Stimulated activated CD4-positive, alpha-beta T cell treated with anti-CD3 and anti-CD28 coated beads, Interleukin-2, amount 100 ng/mL, for 4 hours (primary cell): ENCODE measurements around the gene MORF4L1.
"Not testable (repeated sequence)": the region's sequence is repeated elsewhere in the genome, so short reads cannot be mapped to it uniquely, and the experiment has no call there.

Source experiments
- DNase-seq: peaks from one replicate; pipeline ENCODE4 v3.0.0-alpha.2; 2020; ENCODE audit warnings: low read depth

MORF4L1 gene

GRCh38 chr15:78927077-78927790, 54.5 kb downstream of the MORF4L1 start:
- DNase-seq: no peak

DNA sequence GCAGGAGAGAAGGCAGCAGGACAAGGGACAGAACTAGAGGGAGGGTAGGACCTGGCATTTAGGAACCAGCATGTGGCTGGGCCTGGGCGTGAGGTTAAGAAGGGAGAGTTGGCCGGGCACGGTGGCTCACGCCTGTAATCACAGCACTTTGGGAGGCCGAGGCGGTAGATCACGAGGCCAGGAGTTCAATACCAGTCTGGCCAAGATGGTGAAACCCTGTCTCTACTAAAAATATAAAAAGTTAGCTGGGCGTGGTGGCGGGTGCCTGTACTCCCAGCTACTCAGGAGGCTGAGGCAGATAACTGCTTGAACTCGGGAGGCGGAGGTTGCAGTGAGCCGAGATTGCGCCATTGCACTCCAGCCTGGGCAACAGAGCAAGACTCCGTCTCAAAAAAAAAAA, 55.5 kb downstream of the MORF4L1 start:
- not testable (repeated sequence) for DNase-seq

- DNase-seq: no peak
These were observed 56.0 kb downstream of the MORF4L1 start for GRCh38 chr15:78928616-78929093.

DNA sequence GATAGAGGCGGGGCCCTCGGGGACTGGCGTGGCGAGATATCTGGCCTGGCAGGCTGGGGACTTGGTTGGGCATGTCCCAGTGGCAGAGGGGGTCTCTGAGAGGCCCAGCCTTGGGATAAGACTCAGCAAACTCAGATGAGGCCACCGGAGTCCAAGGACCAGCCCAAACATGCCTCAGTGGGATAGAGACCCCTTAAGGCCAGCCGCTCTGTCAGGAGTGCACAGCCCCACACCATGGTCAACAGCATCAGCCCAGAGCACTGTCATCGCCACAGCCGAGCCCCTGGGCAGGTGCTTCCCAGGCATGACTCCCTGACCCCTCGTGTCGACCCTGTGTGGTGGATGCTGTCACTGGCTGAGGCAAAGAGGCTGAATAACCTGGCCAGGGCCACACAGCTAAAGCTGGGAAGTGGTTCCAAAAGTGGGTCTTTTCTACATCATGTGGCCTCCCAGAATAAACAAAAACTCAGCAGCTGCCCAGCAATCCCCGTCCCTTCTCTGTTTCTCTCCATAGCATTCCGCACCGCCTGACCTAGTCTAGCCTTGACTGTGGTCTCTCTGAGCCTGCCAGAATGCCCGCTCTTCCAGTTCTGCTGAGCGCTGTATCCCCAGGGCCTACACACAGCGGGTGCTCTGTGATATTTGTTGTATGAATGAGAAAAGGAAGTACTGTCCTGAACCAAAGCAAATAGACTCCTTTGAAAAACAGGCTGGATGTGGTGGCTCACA, 57.0 kb downstream of the MORF4L1 start:
- DNase-seq: no peak

- DNase-seq: no peak
These were observed 58.1 kb downstream of the MORF4L1 start for GRCh38 chr15:78930577-78931388.

- DNase-seq: no peak
These were observed 59.0 kb downstream of the MORF4L1 start for GRCh38 chr15:78931439-78932257.

GRCh38 chr15:78932258-78932808, 59.6 kb downstream of the MORF4L1 start:
- DNase-seq: no peak

GRCh38 chr15:78933187-78933822, 60.6 kb downstream of the MORF4L1 start:
- no peak for DNase-seq

- no peak for DNase-seq
These were observed 61.3 kb downstream of the MORF4L1 start for GRCh38 chr15:78933823-78934654.

DNA sequence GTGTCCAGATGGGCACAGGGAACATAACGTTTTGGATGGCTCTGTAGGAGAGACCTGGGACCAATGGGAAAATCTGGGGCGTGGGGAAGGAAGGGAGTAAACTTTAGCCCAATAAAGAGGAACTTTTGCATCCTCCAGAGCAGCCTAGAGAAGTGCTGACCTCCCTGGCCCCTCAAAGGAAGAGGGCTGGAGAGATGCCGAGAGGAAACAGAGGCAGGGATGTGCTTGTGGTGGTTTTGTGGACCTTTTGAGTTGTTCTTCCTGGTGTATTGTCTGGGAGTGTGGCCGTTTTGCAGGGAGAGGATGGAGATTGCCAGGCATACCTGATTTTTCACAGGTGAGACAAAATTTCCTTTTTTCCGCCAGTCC, 61.9 kb downstream of the MORF4L1 start:
- no peak for DNase-seq

DNA sequence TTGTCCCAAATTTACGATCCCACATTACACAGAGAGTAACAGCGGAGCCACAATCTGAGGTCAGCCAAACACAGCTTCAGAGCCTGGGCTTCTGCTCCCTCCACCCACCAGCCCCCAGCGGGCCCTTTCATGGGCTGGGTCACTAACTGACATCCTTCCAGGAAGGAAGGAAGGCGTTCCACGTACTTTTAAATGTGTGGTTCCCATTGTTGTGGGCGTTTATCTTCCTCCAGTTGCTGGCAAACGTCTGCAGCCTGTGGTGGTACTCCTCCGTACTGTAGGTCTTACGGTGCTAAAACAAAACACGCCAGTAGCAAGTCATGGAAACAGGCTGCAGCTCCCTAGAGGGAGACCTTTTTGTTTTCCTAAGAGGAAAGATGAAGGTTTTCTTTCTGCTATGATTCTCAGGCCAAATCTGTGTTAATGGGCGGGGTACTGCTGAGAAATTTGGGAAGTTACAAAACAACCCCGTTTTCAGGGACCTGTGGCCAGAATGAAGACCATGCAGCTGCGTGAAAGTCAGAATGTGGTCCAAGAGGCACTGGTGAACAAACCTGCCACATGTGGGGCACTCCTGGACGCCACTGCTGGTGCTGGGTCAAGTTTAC, 64.5 kb downstream of the MORF4L1 start:
- no peak for DNase-seq

- no peak for DNase-seq
These were observed 66.2 kb downstream of the MORF4L1 start for GRCh38 chr15:78938658-78939488.

GRCh38 chr15:78942741-78943140, 70.1 kb downstream of the MORF4L1 start:
- DNase-seq: no peak

GRCh38 chr15:78943692-78944091, 71.0 kb downstream of the MORF4L1 start:
- no peak for DNase-seq

- no peak for DNase-seq
These were observed 71.5 kb downstream of the MORF4L1 start for GRCh38 chr15:78944202-78944625.

DNA sequence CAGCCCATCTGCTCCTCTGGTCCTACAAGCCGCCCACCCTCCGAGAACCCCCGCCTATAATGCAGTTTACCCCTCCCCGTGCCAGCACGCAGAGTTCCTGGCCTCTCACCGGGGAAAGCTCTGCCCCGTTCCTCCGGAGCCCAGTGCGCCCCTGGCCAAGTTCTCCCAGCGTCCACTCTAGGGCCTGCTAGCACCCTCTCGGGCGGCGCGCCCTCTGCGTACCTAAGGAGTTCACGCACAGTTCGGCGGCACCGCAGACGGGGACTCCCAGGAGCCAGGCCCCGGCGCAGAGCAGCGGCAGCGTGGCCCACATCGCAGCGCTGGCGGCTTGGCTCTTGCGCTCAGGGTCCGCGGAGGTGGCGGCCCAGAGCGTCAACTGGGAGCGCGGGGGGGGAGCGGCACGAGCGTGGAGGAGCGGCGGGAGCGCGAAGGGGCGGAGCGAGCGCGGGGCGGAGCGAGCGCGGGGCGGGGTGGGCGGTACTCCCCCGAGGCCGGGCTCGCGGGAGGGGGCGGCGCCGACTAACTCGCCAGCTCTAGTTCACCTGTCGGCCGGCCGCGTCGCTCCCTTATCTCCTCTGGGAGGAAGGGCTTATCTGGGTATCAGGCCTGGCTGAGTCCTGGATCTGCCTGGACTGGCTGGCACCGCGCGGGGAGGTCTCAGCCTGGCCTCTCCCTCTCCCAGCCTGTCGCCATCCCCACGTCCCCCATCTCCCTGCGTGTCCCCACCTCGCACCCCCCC, 72.1 kb downstream of the MORF4L1 start, which contains the start of gene CTSH:
CTSH (minus strand) TSS at position 378 of the 739 bp plus-strand sequence; CDS start at position 313, 65 bp downstream.
- peak; percentile 74 for DNase-seq

GRCh38 chr15:78946493-78946892, 73.8 kb downstream of the MORF4L1 start:
- no peak for DNase-seq

DNA sequence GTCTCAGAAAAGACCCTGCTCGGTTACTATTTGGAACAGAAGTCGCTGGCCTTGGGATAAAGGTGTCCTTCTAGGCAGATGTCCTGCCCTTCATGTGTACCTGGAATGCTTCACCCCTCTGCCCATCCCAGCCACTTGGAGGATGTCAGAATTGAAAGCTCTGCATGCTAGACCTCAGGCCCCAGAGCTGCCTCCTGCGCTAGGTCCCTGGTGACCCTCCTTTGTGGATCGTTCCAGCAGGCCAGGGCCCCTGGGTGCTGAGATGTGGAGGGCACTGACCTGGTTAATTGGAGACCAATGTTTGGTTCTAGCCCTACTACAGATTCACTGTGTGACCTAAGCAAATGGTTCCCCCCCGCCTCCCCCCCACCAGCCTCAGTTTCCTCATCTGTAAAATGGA, 74.8 kb downstream of the MORF4L1 start:
- no peak for DNase-seq
